K562 (cell line): ENCODE results near the gene EGFR. TPM values are rescaled to one million over a fixed set of nuclear protein-coding genes. Genes with fewer than 3 reads are reported as not detected.

ENCODE experiments used
- ATAC-seq: fragments of 200-7000 bp; cut with Tn5 transposase; 3 replicates; pipeline ENCODE4 v1.9.1; 2020; ENCODE audit warnings: moderate library complexity
- BruUV-seq: library from RNA; stranded (reverse); fragments of 400-500 nt; replicated peaks from 2 replicates; lab custom pipeline; 2021; lab: Mats Ljungman, UMichigan
- CTCF ChIA-PET: fragments of 300-600 bp; formaldehyde crosslinking; extraction: SDS; loops from one replicate; lab custom pipeline; 2021; ENCODE audit warnings: low intra/inter-chr PET ratio; lab: Yijun Ruan, JAX
- POLR2A ChIA-PET: fragments of 300-600, 350-650 bp; sonication (Branson Sonifier 250); formaldehyde crosslinking; extraction: SDS; loops from one replicate; lab custom pipeline; 2021; ENCODE audit warnings: antibody characterized with exemption, inconsistent platforms; lab: Yijun Ruan, JAX
- DNase-seq, 4 experiments: peaks; one replicate each; pipeline versions ENCODE4 v3.0.0 to v3.0.0-alpha.2; 2011 to 2018; ENCODE audit warnings: low spot score in 3 of 4, mixed read lengths in 3 of 4; ENCODE audit errors: extremely low read depth in 1 of 4
- FAIRE-seq: peaks from 2 replicates; lab custom pipeline; 2011; peaks lifted over from hg19 to GRCh38; lab: Jason Lieb, UNC
- H2AFZ ChIP-seq: 2 replicates; pipeline ENCODE4 v1.6.0; 2011; ENCODE audit warnings: low read depth, low read length, control low read depth, inconsistent platforms
- H3K27ac ChIP-seq: fragments of 200-600 bp; 3 replicates; pipeline ENCODE4 v1.8.0; 2011; ENCODE audit warnings: low read depth, mild to moderate bottlenecking, control low read depth, inconsistent platforms, low read length, moderate library complexity, mixed read lengths; ENCODE audit errors: extremely low read depth
- H3K27me3 ChIP-seq, 2 experiments: fragments of 300-600 bp in 1 of 2; 2 replicates in 1 of 2; 3 replicates in 1 of 2; pipeline versions ENCODE4 v1.6.0 to v1.8.0; 2011; ENCODE audit warnings: inconsistent platforms in 2 of 2, low read length in 2 of 2, mild to moderate bottlenecking in 1 of 2, mixed read lengths in 1 of 2, moderate library complexity in 1 of 2; ENCODE audit not compliant: control insufficient read depth in 2 of 2, insufficient read depth in 2 of 2
- H3K36me3 ChIP-seq: fragments of 300-600 bp; 3 replicates; pipeline ENCODE4 v1.8.0; 2011; ENCODE audit warnings: mild to moderate bottlenecking, low read length, inconsistent platforms; ENCODE audit not compliant: control insufficient read depth, insufficient read depth
- H3K4me1 ChIP-seq, 2 experiments: fragments of 200-600 bp in 1 of 2; replicated peaks in 1 of 2; 2 replicates in 1 of 2; 3 replicates in 1 of 2; pipeline versions ENCODE4 v1.5.1 to v1.8.0; 2011; ENCODE audit warnings: inconsistent platforms in 2 of 2, low read length in 2 of 2, mild to moderate bottlenecking in 1 of 2, mixed read lengths in 1 of 2, moderate library complexity in 1 of 2; ENCODE audit not compliant: control insufficient read depth in 2 of 2, insufficient read depth in 2 of 2
- H3K4me2 ChIP-seq: 2 replicates; pipeline ENCODE4 v1.6.1; 2011; ENCODE audit warnings: low read length, control low read depth, inconsistent platforms, mixed read lengths; ENCODE audit not compliant: insufficient read depth
- H3K4me3 ChIP-seq: fragments of 200-600 bp; sonication (generic), shearing (Covaris generic); 2 replicates; pipeline ENCODE4 v1.5.1; 2016; ENCODE audit warnings: control low read depth, inconsistent platforms
- H3K79me2 ChIP-seq: fragments of 200-600 bp; 3 replicates; pipeline ENCODE4 v1.8.0; 2011; ENCODE audit warnings: low read length, inconsistent platforms; ENCODE audit not compliant: control insufficient read depth, insufficient read depth
- H3K9ac ChIP-seq, 2 experiments: 2 replicates each; pipeline versions ENCODE4 v1.6.0 to v1.6.1; 2011; ENCODE audit warnings: low read depth in 2 of 2, low read length in 2 of 2, control low read depth in 1 of 2, inconsistent platforms in 1 of 2, mild to moderate bottlenecking in 1 of 2, mixed read lengths in 1 of 2; ENCODE audit not compliant: insufficient read depth in 1 of 2
- H3K9me1 ChIP-seq: one replicate; pipeline ENCODE4 v1.6.0; 2011; ENCODE audit warnings: inconsistent platforms, mild to moderate bottlenecking, low read length, moderate library complexity; ENCODE audit not compliant: control insufficient read depth, insufficient read depth
- H3K9me3 ChIP-seq: replicated peaks from 2 replicates; pipeline ENCODE4 v1.5.1; 2011; ENCODE audit warnings: low read depth, low read length, inconsistent platforms; ENCODE audit not compliant: control insufficient read depth, insufficient read depth
- H4K20me1 ChIP-seq: replicated peaks from 2 replicates; pipeline ENCODE4 v1.6.1; 2011; ENCODE audit warnings: low read length, inconsistent platforms, mixed read lengths; ENCODE audit not compliant: control insufficient read depth, insufficient read depth
- BACH1 ChIP-seq: fragments of 200-800 bp; sonication (Bioruptor generic); IDR thresholded peaks from 2 replicates; pipeline ENCODE4 v1.6.1; 2016; ENCODE audit warnings: missing genetic modification characterization, missing compliant biosample characterization
- CCAR2 ChIP-seq: fragments of 200-400 bp; formaldehyde crosslinking; IDR thresholded peaks from 2 replicates; pipeline ENCODE4 v1.6.1; 2017; ENCODE audit warnings: mild to moderate bottlenecking, low read depth, low read length
- ELF2 ChIP-seq: fragments of 250-450 bp; sonication (Bioruptor Pico); IDR thresholded peaks from 2 replicates; pipeline ENCODE4 v1.5.0; 2021; ENCODE audit warnings: mild to moderate bottlenecking
- ETV6 ChIP-seq, 3 experiments: fragments of 150-350 bp in 1 of 3; sonication (generic) in 1 of 3; formaldehyde crosslinking in 1 of 3; IDR thresholded peaks; 2 replicates each; pipeline versions ENCODE4 v1.6.1 to v1.8.0; 2014 to 2022; ENCODE audit warnings: borderline replicate concordance in 2 of 3, low read depth in 2 of 3, antibody characterized with exemption in 1 of 3, low read length in 1 of 3, mild to moderate bottlenecking in 1 of 3, missing genetic modification reagents in 1 of 3
- MCM2 ChIP-seq: fragments of 450-650 bp; IDR thresholded peaks from 2 replicates; pipeline ENCODE4 v1.6.1; 2017; ENCODE audit warnings: low read depth, mild to moderate bottlenecking
- POLR2AphosphoS5 ChIP-seq: IDR thresholded peaks from 2 replicates; pipeline ENCODE4 v1.6.1; 2011; ENCODE audit warnings: mild to moderate bottlenecking, low read depth, low read length, moderate library complexity; ENCODE audit not compliant: control insufficient read depth, insufficient read depth
- ZNF263 ChIP-seq: sonication (generic); formaldehyde crosslinking; IDR thresholded peaks from 2 replicates; pipeline ENCODE4 v1.8.0; 2022; ENCODE audit warnings: mild to moderate bottlenecking, missing genetic modification reagents, borderline replicate concordance
- ZNF589 ChIP-seq: fragments of 200-800 bp; sonication (Bioruptor generic); IDR thresholded peaks from 2 replicates; pipeline ENCODE4 v1.6.1; 2016; ENCODE audit warnings: low read depth, missing genetic modification characterization, missing compliant biosample characterization
- whole genome bisulfite sequencing: fragments of 100-300 bp; shearing (Covaris generic); methylation state at CpG from one replicate; pipeline ENCODE4 v1.1.6; 2016; ENCODE audit warnings: low coverage, mixed read lengths; ENCODE audit not compliant: insufficient coverage; ENCODE audit errors: missing lambda C conversion rate; 5-methylcytosine and 5-hydroxymethylcytosine counted together
- in situ Hi-C: fragments of 300-500 bp; cut with MboI; formaldehyde crosslinking; loops from 4 replicates; pipeline ENCODE4 v1.15.0; 2018; ENCODE audit warnings: inconsistent platforms, mixed read lengths
- intact Hi-C: fragments of 100-400 bp; cut with micrococcal nuclease; formaldehyde crosslinking; loops from 2 replicates; pipeline ENCODE4 v1.14.2; 2022
- polyA plus RNA-seq, 8 experiments: library from polyadenylated mRNA; depleted of rRNA in 4 of 8; stranded (reverse) in 5 of 8; unstranded in 3 of 8; fragments of >200 nt; fragmentation: Nextera tagmentation in 2 of 8; fragmentation: Illumina TruSeq in 1 of 8; extraction: Ambion mirVana in 2 of 8; extraction: Trizol in 1 of 8; gene quantifications; 2 replicates each; pipeline versions ENCODE4 v1.2.1 to v1.2.3, GENCODE V29; 2011 to 2014; ENCODE audit warnings: inconsistent platforms in 1 of 8, missing spikeins in 1 of 8
- total RNA-seq, 7 experiments: library from RNA; depleted of rRNA in 6 of 7; stranded (reverse); fragments of >200 nt in 6 of 7; fragmentation: Illumina TruSeq in 2 of 7; extraction: Trizol in 2 of 7; gene quantifications; 2 replicates each; pipeline versions ENCODE4 v1.2.1 to v1.2.3, GENCODE V29; 2011 to 2021; ENCODE audit warnings: low replicate concordance in 1 of 7
- TF ChIP-seq, protein P1 (sequence below): fragments of 250-450 bp; sonication (Bioruptor Pico); IDR thresholded peaks from 2 replicates; pipeline ENCODE4 v1.6.1; 2021; ENCODE audit warnings: mild to moderate bottlenecking

EGFR gene
- total and polyA plus RNA-seq, 9 of the 15 experiments (the other 6 are each of a cell fraction or from before 2014, with no cell fraction given), result 0.13 TPM; not detected in 8

DNA sequence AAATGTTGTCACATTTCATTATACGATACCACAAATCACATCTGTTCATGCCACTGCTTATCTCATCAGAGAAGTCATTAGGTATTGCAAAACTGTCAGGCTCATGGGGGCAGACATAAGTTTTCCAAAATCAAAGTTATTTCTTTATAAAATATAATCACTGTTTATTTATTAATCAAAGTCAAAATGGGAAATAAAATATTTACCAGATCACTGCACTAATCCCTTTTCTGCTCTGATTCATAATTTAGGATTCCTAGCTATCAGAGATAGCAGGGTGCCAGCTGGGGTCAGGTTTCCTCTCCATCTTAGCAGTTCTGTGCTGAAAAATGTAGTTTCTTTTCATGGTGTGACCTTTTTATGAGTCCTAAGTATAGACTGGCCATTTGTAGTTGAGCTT, 228.6 kb downstream of the EGFR start:
- no peak overlapping the region for H3K4me3 ChIP-seq
- intact Hi-C loops, result no loop called here
- H3K4me1 ChIP-seq, result no peaks in the 10 kb centered on the region; a peak in 1 of 5 replicates
- CTCF ChIA-PET, result no interaction called here
- H3K27ac ChIP-seq, result no peak overlapping the region
- POLR2A ChIA-PET, result no interaction called here
- ATAC-seq, result no peak
- H3K36me3 ChIP-seq, result no peaks in the 10 kb centered on the region
- H3K9me3 ChIP-seq, result no peaks in the 10 kb centered on the region
- TF ChIP-seq, protein P1, sequence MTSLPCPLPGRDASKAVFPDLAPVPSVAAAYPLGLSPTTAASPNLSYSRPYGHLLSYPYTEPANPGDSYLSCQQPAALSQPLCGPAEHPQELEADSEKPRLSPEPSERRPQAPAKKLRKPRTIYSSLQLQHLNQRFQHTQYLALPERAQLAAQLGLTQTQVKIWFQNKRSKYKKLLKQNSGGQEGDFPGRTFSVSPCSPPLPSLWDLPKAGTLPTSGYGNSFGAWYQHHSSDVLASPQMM (CRISPR knock-in tag), result no peak
- TF ChIP-seq ELF2 (no peak), ETV6 (IDR thresholded peaks at IDR 0.05; ENCODE audit: borderline replicate concordance in 1 of 2, low read depth in 2 of 2, low read length in 1 of 2) (no peak), ETV6 (CRISPR knock-in tag; IDR thresholded peaks at IDR 0.05; ENCODE audit: borderline replicate concordance) (no peak), POLR2AphosphoS5 (no peak), ZNF263 (CRISPR knock-in tag) (no peak), MCM2 (no peak), CCAR2 (no peak), ZNF589 (CRISPR knock-in tag) (no peak), BACH1 (no peak)
- no peaks in the 10 kb centered on the region for H3K9me1 ChIP-seq
- 0% methylated on average over 1 of the region's 1 CpG for WGBS
- H2AFZ ChIP-seq, result no peak overlapping the region
- DNase-seq, result no peak
- no TSS peak for BruUV-seq
- no peaks in the 10 kb centered on the region; the same call in 1 of the 2 replicates for H4K20me1 ChIP-seq
- FAIRE-seq, result no peak
- peaks cover 2 to 25% of the 10 kb centered on the region in 2 experiments; a peak in 3 of 5 replicates for H3K27me3 ChIP-seq
- H3K4me2 ChIP-seq, result no peak overlapping the region
- in situ Hi-C loops, result no loop called here
- no peak overlapping the region for H3K9ac ChIP-seq
- H3K79me2 ChIP-seq, result no peaks in the 10 kb centered on the region
